ENCODE data around the gene PDZD2. TPM values are rescaled to one million over a fixed set of nuclear protein-coding genes. Genes with fewer than 3 reads are reported as not detected.

Gene PDZD2
- total RNA-seq, 1 donor from 2014 or later, result 4.3 TPM

DNA sequence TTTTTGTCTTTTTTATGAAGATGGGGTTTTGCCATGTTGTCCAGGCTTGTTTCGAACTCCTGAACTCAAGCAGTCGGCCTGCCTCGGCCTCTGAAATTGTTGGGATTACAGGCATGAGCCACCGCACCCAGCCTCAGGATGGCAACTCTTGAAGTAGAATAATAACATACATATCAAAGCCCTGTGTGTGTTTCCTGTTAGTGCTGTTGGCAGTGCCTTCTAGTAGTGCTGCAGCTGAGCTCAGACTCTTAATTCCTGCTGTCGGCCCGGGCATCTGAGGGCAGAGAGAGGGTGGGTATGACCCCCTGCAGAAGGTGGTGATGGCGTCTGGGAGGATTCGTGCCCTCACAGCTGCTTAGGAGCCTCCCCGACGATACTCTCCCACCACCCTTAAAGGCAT is 227.2 kb downstream of the PDZD2 start:
- H3K27me3 Mint-ChIP-seq, result peaks cover 5% of the 10 kb centered on the region
- no peaks in the 10 kb centered on the region for H3K9me3 Mint-ChIP-seq
- H3K4me3 Mint-ChIP-seq, result no peak overlapping the region
- TF ChIP-seq, protein P1, sequence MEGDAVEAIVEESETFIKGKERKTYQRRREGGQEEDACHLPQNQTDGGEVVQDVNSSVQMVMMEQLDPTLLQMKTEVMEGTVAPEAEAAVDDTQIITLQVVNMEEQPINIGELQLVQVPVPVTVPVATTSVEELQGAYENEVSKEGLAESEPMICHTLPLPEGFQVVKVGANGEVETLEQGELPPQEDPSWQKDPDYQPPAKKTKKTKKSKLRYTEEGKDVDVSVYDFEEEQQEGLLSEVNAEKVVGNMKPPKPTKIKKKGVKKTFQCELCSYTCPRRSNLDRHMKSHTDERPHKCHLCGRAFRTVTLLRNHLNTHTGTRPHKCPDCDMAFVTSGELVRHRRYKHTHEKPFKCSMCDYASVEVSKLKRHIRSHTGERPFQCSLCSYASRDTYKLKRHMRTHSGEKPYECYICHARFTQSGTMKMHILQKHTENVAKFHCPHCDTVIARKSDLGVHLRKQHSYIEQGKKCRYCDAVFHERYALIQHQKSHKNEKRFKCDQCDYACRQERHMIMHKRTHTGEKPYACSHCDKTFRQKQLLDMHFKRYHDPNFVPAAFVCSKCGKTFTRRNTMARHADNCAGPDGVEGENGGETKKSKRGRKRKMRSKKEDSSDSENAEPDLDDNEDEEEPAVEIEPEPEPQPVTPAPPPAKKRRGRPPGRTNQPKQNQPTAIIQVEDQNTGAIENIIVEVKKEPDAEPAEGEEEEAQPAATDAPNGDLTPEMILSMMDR (conservative IDR thresholded peaks at IDR 0.05), result no peak
- H3K27ac Mint-ChIP-seq, result no peak overlapping the region
- H3K36me3 Mint-ChIP-seq, result no peaks in the 10 kb centered on the region
- H3K4me1 Mint-ChIP-seq (ENCODE audit: unreplicated experiment), result peaks cover 11% of the 10 kb centered on the region
- DNase-seq (ENCODE audit: extremely low spot score, unreplicated experiment), result no peak

DNA sequence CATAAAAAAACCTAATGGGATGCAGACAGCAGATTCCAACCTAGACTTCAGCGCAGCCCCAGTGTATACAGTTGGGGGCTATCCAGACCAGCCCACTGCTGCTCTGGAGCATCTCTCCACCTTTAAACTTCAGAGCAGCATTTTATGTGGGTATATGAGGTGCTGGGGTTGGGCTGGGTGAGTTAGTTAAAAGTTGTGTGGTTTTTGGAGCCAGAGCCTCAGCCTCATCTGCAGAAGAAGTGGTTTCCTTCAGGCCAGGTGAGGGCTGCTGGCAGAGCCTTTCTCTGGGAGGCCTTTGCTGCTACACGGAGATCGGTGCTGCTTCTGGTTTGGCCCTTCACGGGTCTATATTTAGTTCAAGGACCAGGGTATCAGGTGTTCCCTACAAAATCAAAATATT is 228.3 kb downstream of the PDZD2 start:
- Mint-ChIP-seq H3K27ac (no peak overlapping the region), H3K27me3 (peaks cover 5% of the 10 kb centered on the region), H3K4me3 (no peak overlapping the region), H3K4me1 (ENCODE audit: unreplicated experiment) (peaks cover 11% of the 10 kb centered on the region), H3K9me3 (no peaks in the 10 kb centered on the region), H3K36me3 (no peaks in the 10 kb centered on the region)
- TF ChIP-seq, protein P1 (conservative IDR thresholded peaks at IDR 0.05), result no peak
- DNase-seq (ENCODE audit: extremely low spot score, unreplicated experiment), result no peak

DNA sequence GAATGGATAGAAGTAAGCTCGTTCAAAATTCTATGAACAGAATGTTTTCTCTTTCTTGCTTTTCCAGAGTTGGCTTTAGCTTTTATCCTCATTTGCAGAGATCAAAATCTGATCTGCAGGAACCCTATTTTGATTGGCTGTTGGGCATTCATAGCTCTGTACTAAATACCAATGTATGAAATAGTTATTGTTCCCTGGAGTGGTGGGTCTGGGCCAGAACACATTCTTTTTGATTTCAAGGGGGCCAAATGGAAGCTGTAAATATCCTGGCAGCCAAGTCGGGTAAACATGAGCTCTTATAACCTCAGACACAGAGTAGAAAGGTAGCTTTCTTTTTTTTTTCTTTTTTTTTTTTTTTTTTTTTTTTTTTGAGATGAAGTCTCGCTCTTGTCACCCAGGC is 241.5 kb downstream of the PDZD2 start:
- no peak for DNase-seq (ENCODE audit: extremely low spot score, unreplicated experiment)
- no peak overlapping the region for H3K27ac Mint-ChIP-seq
- H3K4me3 Mint-ChIP-seq, result no peak overlapping the region
- peaks cover 5% of the 10 kb centered on the region for H3K4me1 Mint-ChIP-seq (ENCODE audit: unreplicated experiment)
- no peaks in the 10 kb centered on the region for H3K27me3 Mint-ChIP-seq
- H3K9me3 Mint-ChIP-seq, result no peaks in the 10 kb centered on the region
- no peaks in the 10 kb centered on the region for H3K36me3 Mint-ChIP-seq
- TF ChIP-seq, protein P1 (conservative IDR thresholded peaks at IDR 0.05), result no peak

DNA sequence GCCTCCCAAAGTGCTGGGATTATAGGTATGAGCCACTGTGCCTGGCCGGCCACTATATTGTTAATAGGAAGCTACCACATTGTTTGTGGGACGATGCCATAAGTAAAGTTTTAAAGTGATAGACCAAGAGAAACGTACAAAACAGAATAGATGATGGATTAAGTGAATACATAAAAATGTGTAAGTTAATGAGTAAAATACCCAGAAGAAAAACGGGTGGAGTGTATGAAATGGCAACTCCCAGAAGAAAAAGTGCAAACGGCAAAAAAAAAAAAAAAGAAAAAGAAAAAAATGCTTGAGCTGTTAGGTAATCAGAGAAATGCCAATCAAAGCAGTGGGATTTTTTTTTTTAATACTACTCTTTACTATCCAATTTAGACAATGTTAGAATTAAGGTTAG is 246.0 kb downstream of the PDZD2 start:
- no peak overlapping the region for H3K4me3 Mint-ChIP-seq
- TF ChIP-seq, protein P1 (conservative IDR thresholded peaks at IDR 0.05), result no peak
- H3K27me3 Mint-ChIP-seq, result peaks cover 11% of the 10 kb centered on the region
- H3K36me3 Mint-ChIP-seq, result no peaks in the 10 kb centered on the region
- H3K27ac Mint-ChIP-seq, result no peak overlapping the region
- no peaks in the 10 kb centered on the region for H3K9me3 Mint-ChIP-seq
- H3K4me1 Mint-ChIP-seq (ENCODE audit: unreplicated experiment), result peaks cover 28% of the 10 kb centered on the region
- DNase-seq (ENCODE audit: extremely low spot score, unreplicated experiment), result no peak

DNA sequence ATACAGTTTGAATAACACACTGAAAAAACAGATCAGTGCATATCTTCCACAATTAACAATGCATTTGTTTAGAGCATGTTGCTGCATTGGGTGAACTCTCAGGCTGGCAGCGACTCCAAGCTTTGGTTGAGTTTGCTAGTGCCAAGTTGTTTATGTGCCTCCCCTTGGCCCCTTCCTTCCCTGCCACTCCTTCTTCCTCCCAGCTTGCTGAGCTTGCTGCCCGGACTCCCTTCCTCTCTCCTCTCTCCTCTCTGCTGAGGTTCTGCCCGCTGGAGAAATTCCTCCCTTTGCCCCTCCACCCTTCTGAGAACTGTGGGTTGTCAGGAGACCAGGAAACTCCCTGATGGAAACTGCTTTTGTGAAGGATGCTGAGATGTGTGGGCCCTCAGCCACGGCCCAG is 247.3 kb downstream of the PDZD2 start:
- Mint-ChIP-seq H3K9me3 (no peaks in the 10 kb centered on the region), H3K4me3 (no peak overlapping the region), H3K4me1 (ENCODE audit: unreplicated experiment) (peaks cover 36% of the 10 kb centered on the region), H3K36me3 (no peaks in the 10 kb centered on the region), H3K27me3 (peaks cover 11% of the 10 kb centered on the region), H3K27ac (no peak overlapping the region)
- DNase-seq (ENCODE audit: extremely low spot score, unreplicated experiment), result no peak
- TF ChIP-seq, protein P1 (conservative IDR thresholded peaks at IDR 0.05), result no peak

DNA sequence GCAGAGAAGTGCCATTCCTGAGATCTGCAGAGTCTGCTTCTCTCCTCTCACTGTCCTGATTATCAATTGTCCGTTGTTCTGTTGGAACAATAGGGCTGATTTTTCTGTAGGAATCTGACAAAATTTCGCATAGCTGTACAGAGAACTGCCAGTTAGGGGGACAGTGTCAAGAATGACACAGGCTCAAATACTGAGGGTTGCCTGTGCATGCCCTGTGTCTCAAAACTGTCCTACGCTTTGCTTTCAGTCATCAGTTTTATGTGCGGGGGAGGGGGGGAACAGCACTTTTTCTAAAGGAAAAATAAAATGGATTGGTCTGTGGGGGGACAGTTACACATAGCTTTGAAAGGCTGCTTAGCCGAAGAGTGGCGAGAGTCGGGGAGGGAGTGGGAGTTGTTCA is 248.6 kb downstream of the PDZD2 start:
- no peak overlapping the region for H3K27ac Mint-ChIP-seq
- H3K27me3 Mint-ChIP-seq, result peaks cover 11% of the 10 kb centered on the region
- no peak for DNase-seq (ENCODE audit: extremely low spot score, unreplicated experiment)
- H3K4me1 Mint-ChIP-seq (ENCODE audit: unreplicated experiment), result peaks cover 32% of the 10 kb centered on the region
- TF ChIP-seq, protein P1 (conservative IDR thresholded peaks at IDR 0.05), result no peak
- H3K4me3 Mint-ChIP-seq, result no peak overlapping the region
- H3K36me3 Mint-ChIP-seq, result no peaks in the 10 kb centered on the region
- H3K9me3 Mint-ChIP-seq, result no peaks in the 10 kb centered on the region
